ENCODE results near the gene TXNRD1.

- TF ChIP-seq YY1 (IDR thresholded peaks at IDR 0.05; ENCODE audit: low read depth, low read length) (no peak), SUZ12 (IDR thresholded peaks at IDR 0.05; ENCODE audit: low read length) (no peak), MAX (IDR thresholded peaks at IDR 0.05) (no peak), RXRA (IDR thresholded peaks at IDR 0.05; ENCODE audit: insufficient read depth, low read depth, low read length) (no peak), GABPA (IDR thresholded peaks at IDR 0.05; ENCODE audit: borderline replicate concordance, insufficient read depth, low read length) (no peak), POLR2AphosphoS5 (IDR thresholded peaks at IDR 0.05; ENCODE audit: low read depth, low read length) (no peak), EZH2 (IDR thresholded peaks at IDR 0.05; ENCODE audit: low read depth, low read length, severe bottlenecking) (no peak), CTCF (IDR thresholded peaks at IDR 0.05; ENCODE audit: control extremely low read depth in 1 of 3, insufficient read depth in 1 of 3, low read depth in 1 of 3, low read length in 3 of 3) (no peak), SP1 (IDR thresholded peaks at IDR 0.05; ENCODE audit: low read depth, low read length) (no peak), RBBP5 (IDR thresholded peaks at IDR 0.05; ENCODE audit: borderline replicate concordance, low read depth, low read length) (no peak), POLR2A (IDR thresholded peaks at IDR 0.05; ENCODE audit: control extremely low read depth in 1 of 2, low read depth in 2 of 2, low read length in 2 of 2) (no peak), MAFK (IDR thresholded peaks at IDR 0.05; ENCODE audit: low read depth, low read length) (no peak)
Measured at GRCh38 chr12:104372061-104372720, 156.6 kb downstream of the TXNRD1 start.

Measured in H1 (cell line).